ENCODE data around the gene DOCK3. TPM values are rescaled to one million over a fixed set of nuclear protein-coding genes. Genes with fewer than 3 reads are reported as not detected.

DOCK3 gene
- total RNA-seq, 1 experiment from 2014 or later: 0.47 TPM

- ChIA-PET POLR2A (ENCODE audit: low non-redundant PET) (interaction anchor here (0.6 to 0.8 kb wide), 4 partner anchors 25 to 1142 kb away, joined by 3 to 5 read pairs (median 3); no protein-coding TSS in a partner anchor), CTCF (interaction anchor here (1.0 kb wide), 1 partner anchor 769 kb away, joined by 5 read pairs; no protein-coding TSS in a partner anchor)
- DNase-seq (ENCODE audit: low spot score): peak; percentile 95
- Histone ChIP-seq H3K27me3 (replicated peaks; ENCODE audit: insufficient read depth, low read depth, low read length, poor library complexity) (no peaks in the 10 kb centered on the region), H3K4me1 (ENCODE audit: insufficient read depth, low read length, poor library complexity, severe bottlenecking) (no peaks in the 10 kb centered on the region), H3K36me3 (ENCODE audit: insufficient read depth, low read length, poor library complexity, severe bottlenecking) (peaks cover 20% of the 10 kb centered on the region), H3K27ac (ENCODE audit: low read depth, low read length, poor library complexity, severe bottlenecking) (peak within 1 kb of the TSS; percentile 94), H3K9me3 (ENCODE audit: low read depth, low read length, poor library complexity, severe bottlenecking) (no peaks in the 10 kb centered on the region), H3K4me3 (ENCODE audit: low read depth, low read length, poor library complexity, severe bottlenecking) (peak within 1 kb of the TSS; percentile 79)
- no TSS peak for BruUV-seq (replicated peaks)
- intact Hi-C loops (cut with micrococcal nuclease; ENCODE audit: unreplicated experiment): loop anchor here (5.0 kb wide), 3 partner anchors 297 to 818 kb away; partner anchors contain the start of genes C3orf18, HEMK1 and MAPKAPK3
- TF ChIP-seq EZH2 (IDR thresholded peaks at IDR 0.05; ENCODE audit: borderline replicate concordance, low read depth, low read length, poor library complexity, severe bottlenecking): no peak
- no peak for TF ChIP-seq CTCF (conservative IDR thresholded peaks at IDR 0.05; ENCODE audit: low read depth, low read length)
Measured at GRCh38 chr3:51384726-51385473, 710.2 kb downstream of the DOCK3 start, which contains the start of gene MANF. Gene MANF (plus strand): TSS chr3:51385291. CDS start chr3:51385343, 52 bp downstream.

- peak overlapping the region; percentile 70 for H3K27ac ChIP-seq (ENCODE audit: low read depth, low read length, poor library complexity, severe bottlenecking)
- CTCF ChIA-PET: interaction anchor here (1.0 kb wide), 1 partner anchor 769 kb away, joined by 5 read pairs; no protein-coding TSS in a partner anchor
- TF ChIP-seq EZH2 (IDR thresholded peaks at IDR 0.05; ENCODE audit: borderline replicate concordance, low read depth, low read length, poor library complexity, severe bottlenecking) (no peak), CTCF (conservative IDR thresholded peaks at IDR 0.05; ENCODE audit: low read depth, low read length) (no peak)
- intact Hi-C loops (cut with micrococcal nuclease; ENCODE audit: unreplicated experiment): loop anchor here (5.0 kb wide), 3 partner anchors 297 to 818 kb away; partner anchors contain the start of genes C3orf18, HEMK1 and MAPKAPK3
- peak overlapping the region; percentile 79 for H3K4me3 ChIP-seq (ENCODE audit: low read depth, low read length, poor library complexity, severe bottlenecking)
- H3K27me3 ChIP-seq (replicated peaks; ENCODE audit: insufficient read depth, low read depth, low read length, poor library complexity): no peaks in the 10 kb centered on the region
- no peaks in the 10 kb centered on the region for H3K4me1 ChIP-seq (ENCODE audit: insufficient read depth, low read length, poor library complexity, severe bottlenecking)
- no peak for DNase-seq (ENCODE audit: low spot score)
- H3K36me3 ChIP-seq (ENCODE audit: insufficient read depth, low read length, poor library complexity, severe bottlenecking): peaks cover 24% of the 10 kb centered on the region
- no peaks in the 10 kb centered on the region for H3K9me3 ChIP-seq (ENCODE audit: low read depth, low read length, poor library complexity, severe bottlenecking)
- BruUV-seq (replicated peaks): no TSS peak
- POLR2A ChIA-PET (ENCODE audit: low non-redundant PET): interaction anchor here (0.6 to 0.8 kb wide), 2 partner anchors 26 to 1142 kb away, joined by 3 read pairs; no protein-coding TSS in a partner anchor
Measured at GRCh38 chr3:51385621-51386091, 710.9 kb downstream of the DOCK3 start.

- Histone ChIP-seq H3K4me1 (ENCODE audit: insufficient read depth, low read length, poor library complexity, severe bottlenecking) (no peaks in the 10 kb centered on the region), H3K27ac (ENCODE audit: low read depth, low read length, poor library complexity, severe bottlenecking) (no peak overlapping the region), H3K4me3 (ENCODE audit: low read depth, low read length, poor library complexity, severe bottlenecking) (peak overlapping the region; percentile 79), H3K36me3 (ENCODE audit: insufficient read depth, low read length, poor library complexity, severe bottlenecking) (peaks cover 24% of the 10 kb centered on the region), H3K9me3 (ENCODE audit: low read depth, low read length, poor library complexity, severe bottlenecking) (no peaks in the 10 kb centered on the region), H3K27me3 (replicated peaks; ENCODE audit: insufficient read depth, low read depth, low read length, poor library complexity) (no peaks in the 10 kb centered on the region)
- BruUV-seq (replicated peaks): TSS peak; percentile 46
- intact Hi-C loops (cut with micrococcal nuclease; ENCODE audit: unreplicated experiment): loop anchor here (5.0 kb wide), 3 partner anchors 296 to 819 kb away; partner anchors contain the start of genes C3orf18, HEMK1 and MAPKAPK3
- CTCF ChIA-PET: no interaction called here
- DNase-seq (ENCODE audit: low spot score): no peak
- POLR2A ChIA-PET (ENCODE audit: low non-redundant PET): no interaction called here
- TF ChIP-seq CTCF (conservative IDR thresholded peaks at IDR 0.05; ENCODE audit: low read depth, low read length): no peak
- TF ChIP-seq EZH2 (IDR thresholded peaks at IDR 0.05; ENCODE audit: borderline replicate concordance, low read depth, low read length, poor library complexity, severe bottlenecking): no peak
Measured at GRCh38 chr3:51386159-51386851, 711.6 kb downstream of the DOCK3 start.
